Colonic mucosa (tissue), 4 donors: ENCODE measurements around the gene SAA4. TPM values are rescaled to one million over a fixed set of nuclear protein-coding genes. Genes with fewer than 3 reads are reported as not detected.
"Not testable (repeated sequence)": the region's sequence is repeated elsewhere in the genome, so short reads cannot be mapped to it uniquely, and the experiment has no call there.

Experiments used
- DNase-seq: peaks from one replicate; pipeline ENCODE4 v3.0.0-alpha.2; 2020
- H3K27ac ChIP-seq: fragments of 200-600 bp; one replicate; pipeline ENCODE4 v1.8.0; 2021
- H3K27me3 ChIP-seq: fragments of 200-600 bp; one replicate; pipeline ENCODE4 v1.8.0; 2021
- H3K36me3 ChIP-seq: fragments of 200-600 bp; one replicate; pipeline ENCODE4 v1.8.0; 2021
- H3K4me1 ChIP-seq: fragments of 200-600 bp; one replicate; pipeline ENCODE4 v1.8.0; 2021; ENCODE audit warnings: mild to moderate bottlenecking
- H3K4me3 ChIP-seq: fragments of 200-600 bp; one replicate; pipeline ENCODE4 v1.8.0; 2021
- H3K9ac ChIP-seq, 2 donors: one replicate each; pipeline ENCODE4 v1.7.0; 2013; ENCODE audit warnings: control low read depth in 2 of 2, low read depth in 2 of 2, low read length in 2 of 2
- H3K9me3 ChIP-seq: fragments of 200-600 bp; one replicate; pipeline ENCODE4 v1.8.0; 2021
- CTCF ChIP-seq: fragments of 200-600 bp; IDR thresholded peaks from one replicate; pipeline ENCODE4 v1.8.0; 2022; ENCODE audit warnings: antibody characterized with exemption, mild to moderate bottlenecking
- intact Hi-C: fragments of 100-400 bp; cut with DNase I; formaldehyde crosslinking; loops from one replicate; pipeline ENCODE4 v1.14.1; 2022
- total RNA-seq, 2 donors: library from RNA; stranded (reverse); fragmentation: NEBNext Ultra II Directional in 1 of 2; extraction: Animal tissue kit (Norgen Biotek cat#: 25700) in 1 of 2; gene quantifications; one replicate each; pipeline ENCODE4 v1.2.1, GENCODE V29; 2021
- donor health status: healthy.
- donor health status: DM: no; HTN: no; CAD: no.
- donor health status: DM: no; HTN: no; CAD: no.

The SAA4 gene
- total RNA-seq, 2 donors from 2014 or later = 0.86 TPM; not detected in 1

DNA sequence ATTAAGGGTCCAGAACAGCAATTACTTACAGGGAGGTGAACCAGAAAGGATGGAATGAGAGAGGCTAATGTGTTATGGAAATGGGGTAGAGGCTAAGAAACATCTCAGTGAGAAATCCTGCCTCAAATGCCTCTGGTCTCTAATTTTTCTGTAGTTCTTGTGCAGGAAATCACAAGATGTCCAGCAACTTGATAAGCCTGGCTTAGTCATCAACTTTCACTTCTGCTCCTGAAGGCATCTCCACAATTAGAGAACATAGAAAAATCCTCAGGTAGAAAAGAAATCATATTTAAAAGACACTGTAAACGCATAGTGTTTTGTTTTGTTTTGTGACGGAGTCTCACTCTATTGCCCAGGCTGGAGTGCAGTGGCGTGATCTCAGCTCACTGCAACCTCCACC lies 45.2 kb downstream of the SAA4 start:
- DNase-seq = no peak
- Histone ChIP-seq H3K27ac (no peak overlapping the region), H3K27me3 (no peaks in the 10 kb centered on the region), H3K36me3 (no peaks in the 10 kb centered on the region), H3K9ac (no peak overlapping the region), H3K4me3 (no peak overlapping the region), H3K9me3 (no peaks in the 10 kb centered on the region), H3K4me1 (no peaks in the 10 kb centered on the region)
- no peak for TF ChIP-seq CTCF
- intact Hi-C loops = no loop called here

DNA sequence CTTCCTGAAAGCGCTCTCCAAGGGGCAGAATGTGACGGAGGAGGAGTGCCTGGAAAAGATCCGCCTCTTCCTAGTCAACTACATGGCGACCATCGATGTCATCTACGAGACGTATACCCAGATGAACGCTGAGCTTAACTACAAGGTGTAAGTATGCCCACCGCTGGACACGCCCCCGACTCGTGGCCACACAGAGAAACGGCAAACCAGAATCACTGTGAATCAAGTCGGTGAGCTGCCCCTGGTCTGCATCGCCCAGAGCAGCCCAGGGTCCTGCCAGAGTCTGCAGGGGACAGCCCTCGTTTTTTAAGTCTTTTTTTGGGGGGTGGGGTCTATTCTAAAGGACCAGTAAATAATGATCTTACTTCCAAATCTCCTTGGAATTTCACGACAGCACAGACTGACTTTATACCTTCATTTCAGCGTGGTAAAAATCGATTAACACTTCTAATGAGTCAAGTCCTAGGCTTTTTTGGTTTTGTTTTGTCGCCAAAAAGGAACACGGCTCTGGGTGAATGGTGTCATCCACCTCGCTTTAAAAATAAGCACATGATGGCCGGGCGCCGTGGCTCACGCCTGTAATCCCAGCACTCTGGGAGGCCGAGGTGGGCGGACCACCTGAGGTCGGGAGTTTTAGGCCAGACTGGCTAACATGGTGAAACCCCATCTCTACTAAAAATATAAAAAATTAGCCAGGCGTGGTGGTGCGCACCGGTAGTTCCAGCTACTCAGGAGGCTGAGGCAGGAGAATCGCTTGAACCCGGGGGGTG lies 46.9 kb downstream of the SAA4 start:
- DNase-seq, H3K9ac ChIP-seq, H3K9me3 ChIP-seq, H3K27me3 ChIP-seq, H3K4me1 ChIP-seq, intact Hi-C loops, H3K27ac ChIP-seq, H3K4me3 ChIP-seq, H3K36me3 ChIP-seq: not testable (repeated sequence)

- H3K4me1 ChIP-seq = no peaks in the 10 kb centered on the region
- intact Hi-C loops = no loop called here
- no peak for TF ChIP-seq CTCF
- H3K27me3 ChIP-seq = no peaks in the 10 kb centered on the region
- no peak overlapping the region for H3K27ac ChIP-seq
- no peak overlapping the region for H3K9ac ChIP-seq
- DNase-seq = no peak
- H3K9me3 ChIP-seq = no peaks in the 10 kb centered on the region
- no peak overlapping the region for H3K4me3 ChIP-seq
- H3K36me3 ChIP-seq = no peaks in the 10 kb centered on the region
Observed at GRCh38 chr11:18188796-18189195, 47.8 kb downstream of the SAA4 start.

Other genes with a start within 250 kb of the SAA4 start
- gene SERGEF, start 223.8 kb downstream of the SAA4 start, total RNA-seq = 10 to 100 TPM; 23.2 to 36.2 TPM
- 10 to 100 TPM in 1 of 2 donors, 1 to 10 TPM in 1; 6.7 to 12.4 TPM for gene TPH1, start 190.5 kb downstream of the SAA4 start, total RNA-seq
- gene SAAL1, start 130.7 kb downstream of the SAA4 start, total RNA-seq = 10 to 100 TPM; 11.5 to 22.2 TPM
- not detected for gene MRGPRX3, start 104.2 kb downstream of the SAA4 start, total RNA-seq
- not detected for gene MRGPRX4, start 64.0 kb downstream of the SAA4 start, total RNA-seq
- 10 to 100 TPM in 1 of 2 donors, 1 to 10 TPM in 1; 4.2 to 14.2 TPM for gene SAA2, start 11.9 kb upstream of the SAA4 start, total RNA-seq
- 10 to 100 TPM in 1 of 2 donors, 1 to 10 TPM in 1; 3.7 to 16.8 TPM for gene SAA1, start 29.5 kb upstream of the SAA4 start, total RNA-seq
- gene HPS5, start 85.3 kb upstream of the SAA4 start, total RNA-seq = 10 to 100 TPM in 1 of 2 donors, 1 to 10 TPM in 1; 9.6 to 10.6 TPM
- gene GTF2H1, start 85.8 kb upstream of the SAA4 start, total RNA-seq = 10 to 100 TPM; 23.5 to 26.2 TPM
- gene LDHA, start 157.8 kb upstream of the SAA4 start, total RNA-seq = 1,000 to 10,000 TPM in 1 of 2 donors, 100 to 1,000 TPM in 1; 555 to 1,280 TPM
- 1 to 10 TPM; 1.9 to 2.0 TPM for gene LDHC, start 175.5 kb upstream of the SAA4 start, total RNA-seq
- gene LDHAL6A, start 219.1 kb upstream of the SAA4 start, total RNA-seq = not detected